Breast epithelium (tissue), 4 donors: ENCODE results near the gene PSD. TPM values are rescaled to one million over a fixed set of nuclear protein-coding genes. Genes with fewer than 3 reads are reported as not detected.
"Not testable (repeated sequence)": the region's sequence is repeated elsewhere in the genome, so short reads cannot be mapped to it uniquely, and the experiment has no call there.

Source experiments
- DNase-seq, 2 donors: peaks; one replicate each; pipeline ENCODE4 v3.0.0-alpha.2; 2019; ENCODE audit warnings: low spot score in 2 of 2
- H3K27ac ChIP-seq, 2 donors: fragments of 200-600 bp; sonication (generic) in 1 of 2; one replicate each; pipeline ENCODE4 v1.5.1; 2016 to 2019; ENCODE audit warnings: mild to moderate bottlenecking in 1 of 2
- H3K27me3 ChIP-seq, 2 donors: fragments of 200-600 bp; sonication (generic) in 1 of 2; one replicate each; pipeline versions ENCODE4 v1.5.1 to v1.6.0; 2017 to 2019; ENCODE audit warnings: control low read depth in 1 of 2, mild to moderate bottlenecking in 1 of 2
- H3K36me3 ChIP-seq: fragments of 200-600 bp; one replicate; pipeline ENCODE4 v1.5.1; 2019
- H3K4me1 ChIP-seq, 2 donors: fragments of 200-600 bp; sonication (generic); one replicate each; pipeline ENCODE4 v1.5.1; 2016 to 2019; ENCODE audit warnings: control low read depth in 1 of 2
- H3K4me3 ChIP-seq, 3 donors: fragments of 200-600 bp; sonication (generic); 1 replicate in 2 of 3; 2 replicates in 1 of 3; pipeline ENCODE4 v1.5.1; 2016 to 2019; ENCODE audit warnings: mild to moderate bottlenecking in 3 of 3, moderate library complexity in 2 of 3
- H3K9me3 ChIP-seq, 2 donors: fragments of 200-600 bp; sonication (generic) in 1 of 2; one replicate each; pipeline ENCODE4 v1.5.1; 2016 to 2019; ENCODE audit warnings: control low read depth in 1 of 2
- POLR2A ChIP-seq: fragments of 450-650 bp; IDR thresholded peaks from one replicate; pipeline ENCODE4 v1.6.1; 2016; ENCODE audit warnings: antibody characterized with exemption, mild to moderate bottlenecking, moderate library complexity
- POLR2AphosphoS5 ChIP-seq, 3 donors: sonication (generic); formaldehyde crosslinking; IDR thresholded peaks; one replicate each; pipeline ENCODE4 v1.6.1; 2017; ENCODE audit warnings: antibody characterized with exemption in 3 of 3
- intact Hi-C: fragments of 100-400 bp; cut with DNase I; formaldehyde crosslinking; loops from one replicate; pipeline ENCODE4 v1.15.1; 2023; ENCODE audit warnings: low total_unique reads
- total RNA-seq, 3 donors: library from RNA; depleted of rRNA; stranded (reverse); fragments of >200 nt; gene quantifications; one replicate each; pipeline ENCODE4 v1.1.0, GENCODE V29; 2016
- TF ChIP-seq, protein P1 (sequence below), 3 donors: fragments of 450-650 bp; IDR thresholded peaks; one replicate each; pipeline ENCODE4 v1.5.1; 2016 to 2017; ENCODE audit warnings: antibody characterized with exemption in 3 of 3, mild to moderate bottlenecking in 3 of 3, moderate library complexity in 3 of 3

PSD gene
- total RNA-seq, 3 donors from 2014 or later: 0.96 to 13.4 (median 6.3) TPM

DNA sequence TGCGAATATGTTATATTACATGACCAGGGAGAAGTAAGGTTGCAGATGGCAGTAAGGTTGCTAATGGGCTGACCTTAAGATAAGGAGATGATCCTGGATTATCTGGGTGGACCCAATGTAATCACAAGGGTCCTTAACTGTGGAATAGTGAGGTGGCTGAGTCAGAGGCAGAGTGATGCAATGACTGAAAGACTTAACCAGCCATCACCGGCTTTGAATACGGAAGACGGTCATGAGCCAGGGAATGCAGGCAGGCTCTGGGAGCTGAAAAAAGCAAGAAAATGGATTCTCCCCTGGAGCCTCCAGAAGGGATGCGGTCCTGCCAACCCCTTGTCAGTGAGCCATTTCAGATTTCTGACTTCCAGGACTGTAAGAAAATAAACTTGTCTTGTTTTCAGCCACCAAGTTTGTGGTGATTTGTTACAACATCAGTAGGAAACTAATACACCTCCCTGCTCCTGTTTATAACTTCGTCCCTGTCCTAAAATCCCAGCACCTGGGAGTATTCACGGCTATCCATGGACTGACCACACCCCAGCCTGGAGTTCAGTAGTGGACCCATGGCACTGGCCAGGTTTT, 37.4 kb upstream of the PSD start:
- no peak overlapping the region for H3K27ac ChIP-seq
- peaks cover 0 to 5% of the 10 kb centered on the region in 2 donors for H3K4me1 ChIP-seq
- H3K27me3 ChIP-seq: no peaks in the 10 kb centered on the region
- DNase-seq: no peak
- H3K4me3 ChIP-seq: no peak overlapping the region
- intact Hi-C loops: no loop called here
- TF ChIP-seq POLR2A (no peak), POLR2AphosphoS5 (IDR thresholded peaks at IDR 0.05) (no peak)
- TF ChIP-seq, protein P1, sequence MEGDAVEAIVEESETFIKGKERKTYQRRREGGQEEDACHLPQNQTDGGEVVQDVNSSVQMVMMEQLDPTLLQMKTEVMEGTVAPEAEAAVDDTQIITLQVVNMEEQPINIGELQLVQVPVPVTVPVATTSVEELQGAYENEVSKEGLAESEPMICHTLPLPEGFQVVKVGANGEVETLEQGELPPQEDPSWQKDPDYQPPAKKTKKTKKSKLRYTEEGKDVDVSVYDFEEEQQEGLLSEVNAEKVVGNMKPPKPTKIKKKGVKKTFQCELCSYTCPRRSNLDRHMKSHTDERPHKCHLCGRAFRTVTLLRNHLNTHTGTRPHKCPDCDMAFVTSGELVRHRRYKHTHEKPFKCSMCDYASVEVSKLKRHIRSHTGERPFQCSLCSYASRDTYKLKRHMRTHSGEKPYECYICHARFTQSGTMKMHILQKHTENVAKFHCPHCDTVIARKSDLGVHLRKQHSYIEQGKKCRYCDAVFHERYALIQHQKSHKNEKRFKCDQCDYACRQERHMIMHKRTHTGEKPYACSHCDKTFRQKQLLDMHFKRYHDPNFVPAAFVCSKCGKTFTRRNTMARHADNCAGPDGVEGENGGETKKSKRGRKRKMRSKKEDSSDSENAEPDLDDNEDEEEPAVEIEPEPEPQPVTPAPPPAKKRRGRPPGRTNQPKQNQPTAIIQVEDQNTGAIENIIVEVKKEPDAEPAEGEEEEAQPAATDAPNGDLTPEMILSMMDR (IDR thresholded peaks at IDR 0.05): no peak
- no peaks in the 10 kb centered on the region for H3K9me3 ChIP-seq
- H3K36me3 ChIP-seq: no peaks in the 10 kb centered on the region

DNA sequence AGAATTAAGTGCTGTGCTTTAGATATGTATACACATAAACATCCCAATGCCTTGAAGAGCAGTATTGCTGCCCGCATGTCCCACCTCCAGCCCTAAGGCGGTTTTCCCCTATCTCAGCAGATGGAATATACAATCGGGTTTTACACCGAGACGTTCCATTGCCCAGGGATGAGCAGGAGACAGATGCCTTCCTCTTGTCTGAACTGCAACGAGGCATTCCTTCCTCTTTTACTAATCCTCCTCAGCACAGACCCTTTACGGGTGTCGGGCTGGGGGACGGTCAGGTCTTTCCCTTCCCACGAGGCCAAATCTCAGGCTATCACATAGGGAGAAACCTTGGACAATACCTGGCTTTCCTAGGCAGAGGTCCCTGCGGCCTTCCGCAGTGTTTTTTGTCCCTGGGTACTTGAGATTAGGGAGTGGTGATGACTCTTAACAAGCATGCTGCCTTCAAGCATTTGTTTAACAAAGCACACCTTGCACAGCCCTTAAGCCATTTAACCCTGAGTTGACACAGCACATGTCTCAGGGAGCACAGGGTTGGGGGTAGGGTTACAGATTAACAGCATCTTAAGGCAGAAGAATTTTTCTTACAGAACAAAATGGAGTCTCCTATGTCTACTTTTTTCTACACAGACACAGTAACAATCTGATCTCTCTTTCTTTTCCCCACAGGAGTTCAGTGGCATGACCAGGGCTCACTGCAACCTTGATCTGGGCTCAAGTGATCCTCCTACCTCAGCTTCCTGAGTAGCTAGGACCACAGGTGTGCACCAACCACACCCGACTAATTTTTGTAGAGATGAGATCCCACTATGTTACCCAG, 36.3 kb upstream of the PSD start:
- H3K4me1 ChIP-seq, H3K4me3 ChIP-seq, DNase-seq, intact Hi-C loops, H3K27me3 ChIP-seq, H3K9me3 ChIP-seq, H3K27ac ChIP-seq, H3K36me3 ChIP-seq: not testable (repeated sequence)

DNA sequence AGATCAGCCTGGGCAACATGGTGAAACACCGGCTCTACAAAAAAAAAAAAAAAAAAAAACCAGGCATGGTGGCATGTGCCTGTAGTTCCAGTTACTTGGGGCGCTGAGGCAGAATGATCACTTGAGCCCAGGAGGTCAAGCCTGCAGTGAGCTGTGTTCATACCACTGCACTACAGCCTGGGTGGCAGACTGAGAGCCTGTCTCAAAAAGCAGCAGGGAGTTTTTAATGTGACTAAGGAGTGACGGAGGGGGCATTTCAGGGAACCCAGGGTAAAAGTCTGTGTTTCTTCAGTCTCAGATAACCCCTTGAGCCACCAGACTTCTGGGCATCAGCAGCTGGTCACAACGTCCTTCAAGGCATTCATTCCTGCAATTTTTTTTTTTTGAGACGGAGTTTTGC, 34.9 kb upstream of the PSD start:
- Histone ChIP-seq H3K27me3 (no peaks in the 10 kb centered on the region), H3K4me1 (peaks cover 0 to 5% of the 10 kb centered on the region in 2 donors), H3K36me3 (no peaks in the 10 kb centered on the region), H3K4me3 (no peak overlapping the region), H3K27ac (peak overlapping the region in 1 of 2 donors; percentile 14), H3K9me3 (no peaks in the 10 kb centered on the region)
- TF ChIP-seq POLR2AphosphoS5 (IDR thresholded peaks at IDR 0.05) (no peak), POLR2A (no peak)
- TF ChIP-seq, protein P1 (IDR thresholded peaks at IDR 0.05): no peak
- intact Hi-C loops: no loop called here
- DNase-seq: no peak

DNA sequence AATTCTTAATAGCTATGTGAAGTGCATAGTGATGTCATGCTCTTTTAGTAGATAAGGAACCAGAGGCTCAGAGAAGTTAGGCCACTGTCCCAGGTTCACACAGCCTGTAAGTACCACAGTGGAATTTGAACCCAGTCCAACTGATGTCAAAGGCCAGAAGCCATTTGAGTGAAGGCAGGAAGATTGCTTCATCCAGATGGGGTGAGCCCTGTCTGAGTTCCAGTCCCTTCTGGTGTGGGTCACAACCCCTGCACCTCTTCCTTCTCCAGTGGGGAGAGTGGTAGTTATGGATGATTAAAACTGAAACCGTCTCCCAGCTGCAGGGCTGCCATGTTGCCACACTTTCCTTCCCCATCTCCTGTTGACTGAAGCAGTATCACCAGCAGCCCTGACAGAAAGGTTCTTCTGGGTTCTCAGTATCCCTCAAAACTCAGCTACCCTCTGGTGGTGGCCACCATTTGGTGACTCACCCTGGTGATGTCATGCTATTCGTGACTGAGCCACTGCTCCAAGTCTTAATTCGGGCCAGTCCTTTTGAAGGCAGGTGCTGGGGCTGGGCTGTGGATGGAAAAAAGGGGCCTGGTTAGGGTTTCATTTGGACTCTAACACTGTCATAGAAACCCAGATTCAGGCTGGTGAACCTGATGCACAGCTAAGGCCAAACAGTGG, 34.2 kb upstream of the PSD start:
- TF ChIP-seq POLR2A: no peak
- Histone ChIP-seq H3K36me3 (no peaks in the 10 kb centered on the region), H3K9me3 (no peaks in the 10 kb centered on the region), H3K27ac (peak overlapping the region; percentile 13 to 71), H3K27me3 (no peaks in the 10 kb centered on the region), H3K4me3 (no peak overlapping the region), H3K4me1 (peaks cover 0 to 5% of the 10 kb centered on the region in 2 donors)
- intact Hi-C loops: no loop called here
- DNase-seq: no peak

DNA sequence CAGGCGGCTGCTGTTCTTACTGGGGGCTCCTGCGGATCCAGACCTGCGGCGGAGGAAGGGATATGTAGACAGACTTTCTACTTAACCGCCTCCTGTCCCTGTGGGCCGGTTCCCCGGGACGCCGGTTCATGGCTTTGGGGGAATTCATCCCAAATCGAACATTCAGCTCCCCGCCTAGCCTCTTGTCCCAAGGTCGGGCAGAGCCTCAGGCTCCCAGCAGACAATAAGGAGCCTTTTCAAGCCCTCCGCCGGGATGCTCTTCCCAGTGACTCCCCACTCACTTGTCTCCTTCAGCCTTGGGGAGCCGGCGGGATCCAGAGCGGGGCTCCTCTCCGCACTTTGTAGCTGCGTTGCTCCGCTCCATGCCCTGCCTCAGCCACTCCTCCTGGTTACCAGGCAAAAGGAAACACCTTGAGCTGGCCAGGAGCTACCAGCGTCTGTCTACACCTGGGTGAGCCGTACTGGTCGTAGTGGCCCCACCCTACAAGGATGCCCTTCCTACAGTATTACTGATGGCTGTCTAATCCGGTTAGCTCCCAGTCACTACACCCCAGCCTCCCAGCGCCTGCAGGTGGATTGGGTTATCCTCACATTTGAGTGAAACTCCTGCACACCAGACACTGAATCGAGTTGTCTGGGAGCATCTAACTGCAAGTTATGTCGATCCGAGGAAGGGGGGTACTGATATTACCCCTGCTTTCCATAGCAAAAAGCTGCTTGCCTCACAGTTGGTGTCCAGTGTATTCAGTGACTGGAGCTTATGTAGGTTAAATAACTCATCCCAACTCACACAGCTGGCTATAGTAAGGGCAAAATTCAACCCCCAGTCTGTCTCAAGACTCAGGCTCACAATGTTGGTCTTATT, 32.8 kb upstream of the PSD start, which contains the start of gene C10orf95:
Gene C10orf95 (minus strand): TSS at position 439 of the 865 bp plus-strand sequence. CDS start 450 bp downstream, outside the sequence.
- DNase-seq: no peak
- intact Hi-C loops: no loop called here

More for the DNA sequence above, 32.8 kb upstream of the PSD start, which contains the start of gene C10orf95:
- Histone ChIP-seq H3K36me3 (no peaks in the 10 kb centered on the region), H3K4me1 (peaks cover 0 to 5% of the 10 kb centered on the region in 2 donors), H3K4me3 (peak within 1 kb of the TSS; percentile 67 to 97 (median 86)), H3K27ac (peak within 1 kb of the TSS; percentile 75 to 95), H3K9me3 (no peaks in the 10 kb centered on the region), H3K27me3 (no peaks in the 10 kb centered on the region)
- TF ChIP-seq, protein P1 (IDR thresholded peaks at IDR 0.05): no peak
- TF ChIP-seq POLR2A: no peak
- no peak for TF ChIP-seq POLR2AphosphoS5 (IDR thresholded peaks at IDR 0.05)
